B cell (primary cell): ENCODE results near the gene METTL27.

Experiments used
- CTCF ChIP-seq: fragments of 200-600 bp; IDR thresholded peaks from one replicate; pipeline ENCODE4 v1.8.0; 2022; ENCODE audit warnings: antibody characterized with exemption, mild to moderate bottlenecking
- EZH2 ChIP-seq: IDR thresholded peaks from 2 replicates; pipeline ENCODE4 v1.6.1; 2012; ENCODE audit warnings: borderline replicate concordance, low read depth, mild to moderate bottlenecking, moderate library complexity, low read length; ENCODE audit not compliant: insufficient read depth, poor library complexity, severe bottlenecking

DNA sequence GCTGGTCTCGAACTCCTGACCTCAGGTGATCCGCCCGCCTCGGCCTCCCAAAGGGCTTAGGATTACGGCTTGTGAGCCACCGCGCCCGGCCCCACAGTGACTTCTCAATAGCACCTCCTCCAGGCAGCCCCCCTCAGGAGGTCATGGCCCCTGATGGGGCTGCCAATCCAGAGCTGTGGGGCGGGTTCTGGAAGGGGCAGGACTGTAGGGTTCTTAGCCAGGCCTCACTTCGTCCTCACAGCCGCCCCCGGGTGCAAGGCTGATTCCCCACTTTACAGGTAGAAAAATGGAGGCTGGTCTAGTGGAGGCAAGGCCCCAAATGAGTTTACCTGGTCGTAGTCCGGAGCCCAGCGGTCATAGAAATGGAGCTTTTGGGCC, 638 bp downstream of the METTL27 start:
- TF ChIP-seq CTCF (no peak), EZH2 (no peak)
